IMR-90 (cell line): ENCODE results near the gene SNRNP200. TPM values are rescaled to one million over a fixed set of nuclear protein-coding genes. Genes with fewer than 3 reads are reported as not detected.

Experiments
- ATAC-seq: fragments of 200-7000 bp; cut with Tn5 transposase; 2 replicates; pipeline ENCODE4 v1.9.1; 2020; ENCODE audit warnings: low read depth, mild to moderate bottlenecking, moderate library complexity
- BruUV-seq: library from RNA; stranded (reverse); fragments of 400-500 nt; replicated peaks from 2 replicates; lab custom pipeline; 2021; lab: Mats Ljungman, UMichigan
- CTCF ChIA-PET: fragments of 300-600 bp; formaldehyde crosslinking; extraction: SDS; loops from one replicate; lab custom pipeline; 2021; ENCODE audit warnings: antibody characterized with exemption; lab: Yijun Ruan, JAX
- POLR2A ChIA-PET: fragments of 300-600 bp; sonication (Branson Sonifier 250); formaldehyde crosslinking; loops from one replicate; lab custom pipeline; 2022; ENCODE audit warnings: antibody characterized with exemption; ENCODE audit not compliant: unreplicated experiment; lab: Charles Lee
- DNase-seq: peaks from one replicate; pipeline ENCODE4 v3.0.0; 2013
- H2AFZ ChIP-seq: replicated peaks from 2 replicates; pipeline ENCODE3; 2013; ENCODE audit warnings: low read length, mild to moderate bottlenecking; ENCODE audit not compliant: poor library complexity
- H2AK5ac ChIP-seq: 2 replicates; pipeline ENCODE4 v1.6.1; 2013; ENCODE audit warnings: low read depth, low read length, inconsistent platforms
- H2AK9ac ChIP-seq: replicated peaks from 2 replicates; pipeline ENCODE3; 2013; ENCODE audit warnings: mild to moderate bottlenecking, low read depth, low read length, moderate library complexity; ENCODE audit not compliant: poor library complexity
- H2BK120ac ChIP-seq: 2 replicates; pipeline ENCODE4 v1.6.1; 2013; ENCODE audit warnings: low read depth, low read length, inconsistent platforms
- H2BK15ac ChIP-seq: 3 replicates; pipeline ENCODE4 v1.6.1; 2013; ENCODE audit warnings: low read depth, low read length, inconsistent platforms
- H2BK20ac ChIP-seq: 2 replicates; pipeline ENCODE4 v1.6.1; 2013; ENCODE audit warnings: low read depth, mild to moderate bottlenecking, inconsistent platforms, low read length, moderate library complexity
- H2BK5ac ChIP-seq: 2 replicates; pipeline ENCODE4 v1.6.1; 2013; ENCODE audit warnings: mild to moderate bottlenecking, low read depth, low read length, inconsistent platforms; ENCODE audit not compliant: poor library complexity, severe bottlenecking
- H3K14ac ChIP-seq: replicated peaks from 2 replicates; pipeline ENCODE4 v1.6.1; 2013; ENCODE audit warnings: low read depth, low read length, inconsistent platforms
- H3K18ac ChIP-seq: 2 replicates; pipeline ENCODE4 v1.6.1; 2013; ENCODE audit warnings: low read depth, low read length, control low read depth
- H3K23ac ChIP-seq: 2 replicates; pipeline ENCODE4 v1.6.1; 2013; ENCODE audit warnings: low read depth, low read length, inconsistent platforms
- H3K27ac ChIP-seq: 2 replicates; pipeline ENCODE4 v1.5.1; 2013; ENCODE audit warnings: mild to moderate bottlenecking, control low read depth, low read length; ENCODE audit not compliant: insufficient read depth
- H3K27me3 ChIP-seq: 2 replicates; pipeline ENCODE4 v1.6.1; 2013; ENCODE audit warnings: low read length; ENCODE audit not compliant: control insufficient read depth, insufficient read depth
- H3K36me3 ChIP-seq: 2 replicates; pipeline ENCODE4 v1.6.1; 2013; ENCODE audit warnings: low read length, mixed read lengths; ENCODE audit not compliant: control insufficient read depth, insufficient read depth
- H3K4ac ChIP-seq: 2 replicates; pipeline ENCODE4 v1.6.1; 2013; ENCODE audit warnings: low read depth, low read length, inconsistent platforms
- H3K4me1 ChIP-seq: 2 replicates; pipeline ENCODE4 v1.6.1; 2013; ENCODE audit warnings: low read length, mixed read lengths; ENCODE audit not compliant: control insufficient read depth, insufficient read depth
- H3K4me2 ChIP-seq: 2 replicates; pipeline ENCODE4 v1.6.1; 2013; ENCODE audit warnings: low read depth, mild to moderate bottlenecking, control low read depth, low read length, moderate library complexity
- H3K4me3 ChIP-seq: 2 replicates; pipeline ENCODE4 v1.5.1; 2013; ENCODE audit warnings: low read depth, mild to moderate bottlenecking, control low read depth, low read length, moderate library complexity; ENCODE audit not compliant: insufficient read depth
- H3K56ac ChIP-seq: 2 replicates; pipeline ENCODE4 v1.6.1; 2013; ENCODE audit warnings: low read length, inconsistent platforms; ENCODE audit not compliant: insufficient read depth; ENCODE audit errors: extremely low read depth
- H3K79me1 ChIP-seq, 2 experiments: 2 replicates each; pipeline ENCODE4 v1.6.1; 2013; ENCODE audit warnings: low read length in 2 of 2, inconsistent platforms in 1 of 2, low read depth in 1 of 2
- H3K9ac ChIP-seq: 2 replicates; pipeline ENCODE4 v1.6.1; 2013; ENCODE audit warnings: low read depth, low read length, control low read depth
- H3K9me1 ChIP-seq: 2 replicates; pipeline ENCODE4 v1.6.1; 2013; ENCODE audit warnings: low read length, inconsistent platforms; ENCODE audit not compliant: insufficient read depth
- H3K9me3 ChIP-seq: 2 replicates; pipeline ENCODE4 v1.6.1; 2013; ENCODE audit warnings: low read length; ENCODE audit not compliant: control insufficient read depth, insufficient read depth
- H4K20me1 ChIP-seq: 2 replicates; pipeline ENCODE4 v1.6.1; 2013; ENCODE audit warnings: low read length, inconsistent platforms; ENCODE audit not compliant: insufficient read depth
- H4K5ac ChIP-seq: 2 replicates; pipeline ENCODE4 v1.6.1; 2013; ENCODE audit warnings: mild to moderate bottlenecking, low read depth, low read length, control low read depth
- H4K8ac ChIP-seq, 2 experiments: 2 replicates each; pipeline ENCODE4 v1.6.1; 2013; ENCODE audit warnings: low read depth in 2 of 2, low read length in 2 of 2, control low read depth in 1 of 2, inconsistent platforms in 1 of 2
- H4K91ac ChIP-seq: 2 replicates; pipeline ENCODE4 v1.6.1; 2013; ENCODE audit warnings: low read depth, low read length, inconsistent platforms; ENCODE audit not compliant: insufficient read depth
- BHLHE40 ChIP-seq: fragments of 150-350 bp; IDR thresholded peaks from 2 replicates; pipeline ENCODE4 v1.6.1; 2016; ENCODE audit warnings: mild to moderate bottlenecking, low read depth, low read length
- CEBPB ChIP-seq: IDR thresholded peaks from 2 replicates; pipeline ENCODE4 v1.6.1; 2012; ENCODE audit warnings: low read depth, low read length, improper control_type of control experiment
- CHD1 ChIP-seq: IDR thresholded peaks from 2 replicates; pipeline ENCODE4 v1.6.1; 2012; ENCODE audit warnings: low read depth, low read length, improper control_type of control experiment
- CTCF ChIP-seq: conservative IDR thresholded peaks from 2 replicates; pipeline ENCODE4 v1.5.1; 2012; ENCODE audit warnings: mild to moderate bottlenecking, low read depth, low read length, improper control_type of control experiment
- ELK1 ChIP-seq: fragments of 150-350 bp; IDR thresholded peaks from 2 replicates; pipeline ENCODE4 v1.6.1; 2016; ENCODE audit warnings: low read depth, mild to moderate bottlenecking, low read length, moderate library complexity, borderline replicate concordance
- FOS ChIP-seq: fragments of 150-350 bp; IDR thresholded peaks from 2 replicates; pipeline ENCODE4 v1.6.1; 2016; ENCODE audit warnings: low read depth, low read length
- MAFK ChIP-seq: IDR thresholded peaks from 2 replicates; pipeline ENCODE4 v1.6.1; 2012; ENCODE audit warnings: low read depth, low read length, improper control_type of control experiment
- MAZ ChIP-seq: IDR thresholded peaks from 2 replicates; pipeline ENCODE4 v1.6.1; 2012; ENCODE audit warnings: low read depth, mild to moderate bottlenecking, low read length, improper control_type of control experiment, moderate library complexity, borderline replicate concordance
- MXI1 ChIP-seq: IDR thresholded peaks from 2 replicates; pipeline ENCODE4 v1.6.1; 2012; ENCODE audit warnings: low read depth, mild to moderate bottlenecking, low read length, moderate library complexity, borderline replicate concordance
- NFE2L2 ChIP-seq: fragments of 150-350 bp; IDR thresholded peaks from 2 replicates; pipeline ENCODE4 v1.6.1; 2016; ENCODE audit warnings: low read depth, mild to moderate bottlenecking, low read length
- POLR2A ChIP-seq: IDR thresholded peaks from 2 replicates; pipeline ENCODE4 v1.6.1; 2012; ENCODE audit warnings: mild to moderate bottlenecking, low read depth, low read length
- RAD21 ChIP-seq: IDR thresholded peaks from 2 replicates; pipeline ENCODE4 v1.6.1; 2012; ENCODE audit warnings: low read length, improper control_type of control experiment
- RCOR1 ChIP-seq: IDR thresholded peaks from 2 replicates; pipeline ENCODE4 v1.6.1; 2012; ENCODE audit warnings: mild to moderate bottlenecking, low read length, improper control_type of control experiment; ENCODE audit not compliant: insufficient replicate concordance
- SMC3 ChIP-seq: fragments of 150-350 bp; IDR thresholded peaks from 2 replicates; pipeline ENCODE4 v1.6.1; 2016; ENCODE audit warnings: low read depth, mild to moderate bottlenecking, antibody characterized with exemption, low read length, moderate library complexity
- USF2 ChIP-seq: fragments of 150-350 bp; IDR thresholded peaks from 2 replicates; pipeline ENCODE4 v1.6.1; 2017; ENCODE audit warnings: mild to moderate bottlenecking, antibody characterized with exemption, low read length, low read depth
- WGBS, 2 experiments: methylation state at CpG; one replicate each; pipeline versions ENCODE4 v1.1.5 to v1.1.7; 2013; ENCODE audit warnings: missing lambda C conversion rate in 2 of 2; ENCODE audit not compliant: insufficient read length in 1 of 2; ENCODE audit errors: extremely low coverage in 2 of 2; 5-methylcytosine and 5-hydroxymethylcytosine counted together
- dilution Hi-C: fragments of 300-500 bp; cut with HindIII; formaldehyde crosslinking; loops from one replicate; pipeline ENCODE4 v1.14.3; 2018; ENCODE audit warnings: low sequenced_read_pairs; ENCODE audit not compliant: unreplicated experiment
- in situ Hi-C: fragments of 300-500 bp; cut with MboI; formaldehyde crosslinking; loops from 3 replicates; pipeline ENCODE4 v1.14.3; 2019; ENCODE audit warnings: low sequenced_read_pairs, inconsistent platforms, mixed read lengths
- intact Hi-C: fragments of 100-400 bp; cut with micrococcal nuclease; formaldehyde crosslinking; loops from 2 replicates; pipeline ENCODE4 v1.10.0; 2022
- polyA plus RNA-seq, 3 experiments: library from polyadenylated mRNA; depleted of rRNA; stranded (reverse); fragments of >200 nt; gene quantifications; 2 replicates each; pipeline ENCODE4 v1.2.3, GENCODE V29; 2012; ENCODE audit warnings: low replicate concordance in 1 of 3
- total RNA-seq: library from RNA; depleted of rRNA; stranded (reverse); fragments of >200 nt; gene quantifications from 2 replicates; pipeline ENCODE4 v1.2.3, GENCODE V29; 2012

Gene SNRNP200
- total and polyA plus RNA-seq, 2 of the 4 experiments (the other 2 are of a cell fraction), result 44.1 to 108 TPM

DNA sequence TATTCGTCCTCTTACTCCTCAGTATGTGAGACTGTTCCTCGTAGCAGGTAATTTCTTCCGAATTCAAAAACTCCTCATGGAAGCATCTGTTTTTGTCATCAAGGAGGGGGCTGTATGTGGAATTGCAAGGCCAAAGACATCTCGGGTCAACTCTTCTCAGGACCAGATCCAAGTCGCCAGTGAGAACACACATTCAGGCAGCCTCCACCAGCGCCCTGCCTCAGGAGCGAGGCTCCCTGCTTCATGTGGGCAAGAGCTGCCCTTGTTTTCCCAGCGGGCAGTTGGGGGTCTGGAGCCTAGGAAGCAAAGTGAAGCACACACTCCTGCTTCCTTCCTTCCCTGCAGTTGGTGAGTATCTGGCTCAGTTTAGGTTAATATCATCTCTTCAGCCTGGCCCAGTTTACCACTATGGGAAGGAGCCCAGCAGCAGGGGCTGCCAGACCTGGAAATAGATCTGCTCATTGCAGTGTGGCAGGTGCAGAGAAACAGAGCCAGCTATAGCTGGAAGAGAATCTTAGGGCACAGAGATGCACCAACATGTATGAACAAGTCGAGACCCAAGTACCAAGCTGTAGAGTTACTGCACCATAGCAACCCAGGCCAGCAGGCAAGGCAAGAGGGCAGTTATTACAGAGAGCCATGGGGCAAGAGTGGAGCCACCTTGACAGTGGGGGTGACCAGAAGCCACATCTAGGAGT lies 64.9 kb downstream of the SNRNP200 start:
- dilution Hi-C loops (no loop called here), in situ Hi-C loops (no loop called here), intact Hi-C loops (no loop called here)
- Histone ChIP-seq H3K4me1 (peaks cover 3% of the 10 kb centered on the region; the same call in 1 of the 2 replicates), H3K4me3 (no peak overlapping the region), H4K5ac (no peak overlapping the region), H3K9me1 (peaks cover 8% of the 10 kb centered on the region; the same call in 1 of the 2 replicates), H3K36me3 (peaks cover 4% of the 10 kb centered on the region), H2BK20ac (no peak overlapping the region), H3K4me2 (no peak overlapping the region), H3K56ac (no peak overlapping the region), H3K79me1 (peaks cover 0 to 4% of the 10 kb centered on the region in 2 experiments; a peak in 1 of 4 replicates), H3K27ac (no peak overlapping the region), H2BK5ac (no peak overlapping the region), H4K20me1 (no peaks in the 10 kb centered on the region), H2AFZ (no peak overlapping the region), H3K23ac (no peak overlapping the region), H3K14ac (no peak overlapping the region), H2BK15ac (no peak overlapping the region), H3K4ac (no peak overlapping the region), H4K91ac (no peak overlapping the region), H3K27me3 (no peaks in the 10 kb centered on the region), H3K9me3 (no peaks in the 10 kb centered on the region), H3K18ac (no peak overlapping the region), H2AK9ac (no peak overlapping the region), H2AK5ac (no peak overlapping the region), H4K8ac (no peak overlapping the region), H2BK120ac (no peak overlapping the region), H3K9ac (no peak overlapping the region)
- DNase-seq (no peak), ATAC-seq (no peak)
- ChIA-PET CTCF (no interaction called here), POLR2A (no interaction called here)
- BruUV-seq, result no TSS peak
- TF ChIP-seq MAZ, result no peak
- no peak for TF ChIP-seq CTCF
- TF ChIP-seq POLR2A, result no peak
- no peak for TF ChIP-seq MXI1
- no peak for TF ChIP-seq NFE2L2
- TF ChIP-seq CHD1, result no peak
- TF ChIP-seq ELK1, result no peak
- no peak for TF ChIP-seq RAD21
- no peak for TF ChIP-seq CEBPB
- no peak for TF ChIP-seq RCOR1
- no peak for TF ChIP-seq USF2
- no peak for TF ChIP-seq FOS
- TF ChIP-seq SMC3, result no peak
- TF ChIP-seq BHLHE40, result no peak
- no peak for TF ChIP-seq MAFK
- WGBS, 2 experiments, result 94% methylated on average over 3 of the region's 9 CpGs; no CpG with 5 or more reads in 1 of the 2 experiments
